Raji (cell line): ENCODE results near the gene SPIC.

Experiments
- POLR2A ChIP-seq: IDR thresholded peaks from 2 replicates; pipeline ENCODE4 v1.6.1; 2011; ENCODE audit warnings: low read depth, low read length, control low read depth; ENCODE audit not compliant: insufficient read depth

Gene SPIC

DNA sequence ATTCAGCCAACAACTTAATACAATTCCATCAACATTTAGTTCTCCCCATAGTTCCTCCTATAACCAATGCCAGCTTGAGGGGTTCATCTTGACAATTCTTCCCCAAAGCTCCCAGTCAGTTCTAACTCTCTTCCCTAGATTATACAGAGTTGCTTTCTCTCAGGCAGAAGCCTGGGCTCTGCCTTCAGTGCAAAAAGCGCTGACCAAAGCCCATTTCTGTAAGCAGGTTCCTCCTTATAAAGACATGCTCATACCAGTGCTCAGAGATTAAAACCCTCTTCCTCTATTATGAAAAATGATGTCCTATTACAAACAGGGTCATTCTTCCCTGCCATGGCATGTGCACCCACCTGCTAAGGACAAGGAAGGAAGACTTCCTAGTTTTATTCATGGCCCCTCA is 16.2 kb downstream of the SPIC start:
- TF ChIP-seq POLR2A: no peak

DNA sequence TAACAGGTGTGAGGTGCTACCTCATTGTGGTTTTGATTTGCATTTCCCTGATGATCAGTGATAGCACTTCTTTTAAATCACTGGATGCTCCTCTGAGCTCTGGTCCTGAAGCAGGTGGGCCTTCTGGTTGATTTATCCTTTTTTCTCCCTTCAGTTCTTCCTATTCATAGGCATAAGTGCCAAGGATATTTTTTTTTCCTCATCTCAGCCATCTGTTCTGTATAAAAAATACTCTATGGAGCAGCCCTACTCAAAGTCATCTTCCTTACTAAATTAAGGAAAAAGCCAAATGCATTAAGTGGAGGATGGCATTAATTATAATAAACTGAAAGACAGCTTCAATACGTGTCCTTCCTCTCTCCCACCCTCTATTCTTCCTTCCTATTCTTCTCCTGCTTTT is 18.4 kb downstream of the SPIC start:
- TF ChIP-seq POLR2A: no peak

DNA sequence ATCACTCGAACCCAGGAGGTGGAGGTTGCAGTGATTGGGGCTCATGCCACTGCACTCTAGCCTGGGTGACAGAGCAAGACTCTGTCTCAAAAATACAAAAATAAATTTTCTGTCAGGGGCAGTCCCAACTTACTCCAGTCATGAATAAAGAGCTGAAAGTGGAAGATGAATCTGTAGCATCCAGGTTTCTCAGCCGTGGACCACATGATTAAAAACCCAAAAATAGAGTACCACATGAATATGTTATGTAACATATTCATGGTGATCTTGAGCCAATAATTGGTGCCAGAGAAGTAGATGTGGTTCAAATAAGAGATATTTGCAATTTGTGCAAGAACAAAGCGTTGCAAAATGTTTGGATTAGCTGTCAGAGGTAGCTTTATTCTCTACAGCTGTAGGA is 23.1 kb downstream of the SPIC start:
- TF ChIP-seq POLR2A: no peak

DNA sequence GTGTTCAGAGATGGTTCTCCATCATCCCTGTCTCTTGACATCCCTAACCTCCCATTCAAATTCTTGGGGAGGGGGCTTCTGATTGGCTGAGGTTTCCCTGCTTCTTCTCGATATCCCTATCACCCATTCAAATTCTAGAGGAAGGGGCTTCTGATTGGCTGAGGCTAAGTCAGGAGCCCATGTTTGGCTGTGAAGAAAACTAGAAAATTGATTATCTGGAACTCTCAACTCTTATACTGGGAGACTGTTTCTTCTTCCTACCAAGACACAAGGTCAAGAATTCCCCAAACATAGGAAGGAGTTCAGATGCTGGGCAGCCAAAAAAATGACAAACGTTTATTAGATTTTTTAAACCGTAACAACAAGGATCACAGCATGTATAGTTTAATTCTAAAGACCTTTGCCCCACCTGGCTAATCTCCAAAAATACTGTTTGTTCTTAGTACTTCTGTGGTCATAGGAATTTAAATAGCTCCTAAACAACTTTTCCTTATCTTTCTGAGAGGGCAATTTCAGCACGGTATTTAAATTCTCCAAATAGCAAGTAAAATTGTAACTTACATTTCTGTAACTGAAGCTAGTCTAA is 26.4 kb downstream of the SPIC start:
- TF ChIP-seq POLR2A: no peak

DNA sequence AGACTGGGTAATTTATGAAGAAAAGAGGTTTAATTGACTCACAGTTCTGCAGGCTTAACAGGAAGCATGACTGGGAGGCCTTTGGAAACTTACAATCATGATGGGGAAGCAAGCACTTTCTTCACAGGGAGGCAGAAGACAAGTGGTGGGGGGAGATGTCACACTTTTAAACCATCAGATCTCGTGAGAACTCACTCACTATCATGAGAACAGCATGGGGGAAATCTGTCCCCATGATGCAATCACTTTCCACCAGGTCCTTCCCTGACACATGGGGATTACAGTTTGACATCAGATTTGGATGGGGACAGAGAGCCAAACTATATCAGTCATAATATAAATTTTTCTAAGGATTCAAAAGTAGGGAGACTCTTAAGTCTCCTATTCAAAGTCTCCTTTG is 46.0 kb downstream of the SPIC start:
- no peak for TF ChIP-seq POLR2A

DNA sequence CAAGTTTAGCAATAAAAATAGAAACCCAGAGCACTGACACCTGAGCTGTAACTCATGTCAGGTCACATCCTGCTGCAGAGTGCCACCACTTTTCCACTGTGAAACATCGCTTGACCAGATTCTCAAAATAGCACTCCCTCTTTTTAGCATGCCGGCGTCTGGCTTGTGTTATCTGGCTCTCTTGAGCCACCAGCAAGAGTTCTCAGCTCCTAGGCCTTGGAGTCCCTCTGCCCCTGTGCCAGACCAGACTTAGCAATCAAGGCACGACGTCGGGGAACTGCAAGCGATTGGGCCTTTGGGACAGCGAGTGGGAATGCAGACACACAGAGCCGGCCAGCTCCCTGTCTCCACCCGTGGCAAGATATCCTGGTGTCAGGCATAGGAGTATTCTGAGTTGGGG is 52.5 kb downstream of the SPIC start:
- no peak for TF ChIP-seq POLR2A

DNA sequence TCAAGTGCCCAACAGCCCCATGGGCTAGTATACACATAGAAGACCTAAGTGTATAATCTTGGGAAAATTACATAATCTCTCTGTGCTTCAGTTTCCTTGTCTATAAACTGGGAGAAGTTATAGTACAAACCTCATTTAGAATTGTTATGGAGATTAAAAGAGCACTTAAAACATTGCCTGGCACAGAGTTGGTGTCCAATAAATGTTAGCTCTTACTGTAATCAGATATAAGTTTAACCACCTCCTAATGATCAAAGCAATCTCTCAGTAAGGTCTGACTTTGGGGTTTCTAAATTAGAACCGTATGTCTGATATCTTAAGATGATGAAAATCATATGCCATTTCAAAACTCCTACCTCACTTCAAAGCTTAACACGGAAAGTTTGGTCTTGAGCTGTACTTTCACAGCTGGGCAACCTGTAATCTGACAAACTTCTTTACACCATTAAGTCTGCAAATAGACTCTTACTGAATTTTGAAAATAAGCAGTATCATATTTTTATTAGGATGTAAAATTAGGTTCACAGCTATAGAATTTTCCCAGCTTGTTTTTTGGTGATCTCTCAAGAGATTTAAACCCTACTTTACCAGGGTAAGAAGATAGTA is 61.0 kb downstream of the SPIC start:
- no peak for TF ChIP-seq POLR2A
